Colonic mucosa (tissue), 4 donors: ENCODE measurements around the gene RNPEPL1. TPM values are rescaled to one million over a fixed set of nuclear protein-coding genes. Genes with fewer than 3 reads are reported as not detected.

Experiments
- DNase-seq: peaks from one replicate; pipeline ENCODE4 v3.0.0-alpha.2; 2020
- H3K27ac ChIP-seq: fragments of 200-600 bp; one replicate; pipeline ENCODE4 v1.8.0; 2021
- H3K27me3 ChIP-seq: fragments of 200-600 bp; one replicate; pipeline ENCODE4 v1.8.0; 2021
- H3K36me3 ChIP-seq: fragments of 200-600 bp; one replicate; pipeline ENCODE4 v1.8.0; 2021
- H3K4me1 ChIP-seq: fragments of 200-600 bp; one replicate; pipeline ENCODE4 v1.8.0; 2021; ENCODE audit warnings: mild to moderate bottlenecking
- H3K4me3 ChIP-seq: fragments of 200-600 bp; one replicate; pipeline ENCODE4 v1.8.0; 2021
- H3K9ac ChIP-seq, 2 donors: one replicate each; pipeline ENCODE4 v1.7.0; 2013; ENCODE audit warnings: control low read depth in 2 of 2, low read depth in 2 of 2, low read length in 2 of 2
- H3K9me3 ChIP-seq: fragments of 200-600 bp; one replicate; pipeline ENCODE4 v1.8.0; 2021
- CTCF ChIP-seq: fragments of 200-600 bp; IDR thresholded peaks from one replicate; pipeline ENCODE4 v1.8.0; 2022; ENCODE audit warnings: antibody characterized with exemption, mild to moderate bottlenecking
- intact Hi-C: fragments of 100-400 bp; cut with DNase I; formaldehyde crosslinking; loops from one replicate; pipeline ENCODE4 v1.14.1; 2022
- total RNA-seq, 2 donors: library from RNA; stranded (reverse); fragmentation: NEBNext Ultra II Directional in 1 of 2; extraction: Animal tissue kit (Norgen Biotek cat#: 25700) in 1 of 2; gene quantifications; one replicate each; pipeline ENCODE4 v1.2.1, GENCODE V29; 2021
- donor health status: healthy.
- donor health status: DM: no; HTN: no; CAD: no.
- donor health status: DM: no; HTN: no; CAD: no.

Gene RNPEPL1
- total RNA-seq, 2 donors from 2014 or later = 87.2 to 108 TPM

DNA sequence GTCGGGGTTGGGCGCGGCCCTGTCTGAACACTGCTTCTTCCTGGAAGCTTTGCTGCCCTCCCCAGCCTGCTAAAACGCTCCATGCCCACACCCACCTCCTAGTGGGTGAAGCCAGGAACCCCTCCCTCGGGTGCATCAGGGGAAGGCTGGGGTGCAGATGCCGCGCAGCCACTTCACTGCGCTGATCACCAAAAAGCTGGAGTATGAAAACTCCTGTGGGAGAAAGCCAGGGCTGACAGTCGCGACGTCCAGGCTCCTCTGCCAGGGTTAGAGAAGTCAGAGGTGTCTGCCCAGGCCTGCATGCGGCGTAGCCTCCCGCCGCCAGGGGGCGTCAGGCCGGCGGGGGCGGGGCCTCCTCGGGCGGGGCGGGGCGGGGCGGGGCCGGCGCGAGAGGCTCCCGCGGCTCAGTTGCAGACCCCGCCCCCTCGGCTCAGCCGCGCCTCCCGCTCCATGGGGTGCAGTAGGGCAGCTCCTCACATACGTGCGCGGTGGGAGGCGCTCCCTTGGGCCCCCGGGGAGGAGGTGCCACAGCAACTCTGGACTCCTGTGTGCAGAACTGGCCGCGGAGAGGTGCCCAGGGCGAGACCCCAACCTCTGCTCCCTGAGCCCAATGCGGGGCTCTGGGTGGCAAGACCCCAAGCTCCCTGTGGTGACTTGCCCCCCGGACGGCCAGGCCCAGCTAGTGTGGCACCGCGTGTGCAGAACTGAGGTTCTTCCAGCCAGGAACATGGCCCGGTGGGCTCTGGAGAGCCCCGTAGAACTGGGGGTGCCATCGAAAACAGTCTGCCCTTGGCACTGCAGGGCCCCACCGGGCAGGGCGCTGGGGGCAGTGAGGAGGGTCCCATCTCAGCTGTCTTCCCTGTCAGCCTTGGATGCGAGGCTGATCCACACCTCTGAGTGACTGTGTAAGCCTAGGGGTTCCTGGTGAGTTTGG lies 1.8 kb upstream of the RNPEPL1 start:
- intact Hi-C loops = no loop called here
- Histone ChIP-seq H3K36me3 (no peaks in the 10 kb centered on the region), H3K4me3 (peak overlapping the region; percentile 60), H3K9me3 (no peaks in the 10 kb centered on the region), H3K27me3 (no peaks in the 10 kb centered on the region), H3K4me1 (peaks cover 38% of the 10 kb centered on the region), H3K27ac (peak overlapping the region; percentile 96), H3K9ac (peak overlapping the region; percentile 80 to 89)
- peak; percentile 96 for TF ChIP-seq CTCF
- peak; percentile 97 for DNase-seq

GRCh38 chr2:240567137-240567871 lies 980 bp upstream of the RNPEPL1 start:
- Histone ChIP-seq H3K9me3 (no peaks in the 10 kb centered on the region), H3K27me3 (no peaks in the 10 kb centered on the region), H3K9ac (peak overlapping the region; percentile 61 to 89), H3K36me3 (no peaks in the 10 kb centered on the region), H3K4me3 (peak overlapping the region; percentile 60), H3K4me1 (peaks cover 30% of the 10 kb centered on the region), H3K27ac (peak overlapping the region; percentile 96)
- intact Hi-C loops = no loop called here
- peak; percentile 48 for DNase-seq
- TF ChIP-seq CTCF = no peak

DNA sequence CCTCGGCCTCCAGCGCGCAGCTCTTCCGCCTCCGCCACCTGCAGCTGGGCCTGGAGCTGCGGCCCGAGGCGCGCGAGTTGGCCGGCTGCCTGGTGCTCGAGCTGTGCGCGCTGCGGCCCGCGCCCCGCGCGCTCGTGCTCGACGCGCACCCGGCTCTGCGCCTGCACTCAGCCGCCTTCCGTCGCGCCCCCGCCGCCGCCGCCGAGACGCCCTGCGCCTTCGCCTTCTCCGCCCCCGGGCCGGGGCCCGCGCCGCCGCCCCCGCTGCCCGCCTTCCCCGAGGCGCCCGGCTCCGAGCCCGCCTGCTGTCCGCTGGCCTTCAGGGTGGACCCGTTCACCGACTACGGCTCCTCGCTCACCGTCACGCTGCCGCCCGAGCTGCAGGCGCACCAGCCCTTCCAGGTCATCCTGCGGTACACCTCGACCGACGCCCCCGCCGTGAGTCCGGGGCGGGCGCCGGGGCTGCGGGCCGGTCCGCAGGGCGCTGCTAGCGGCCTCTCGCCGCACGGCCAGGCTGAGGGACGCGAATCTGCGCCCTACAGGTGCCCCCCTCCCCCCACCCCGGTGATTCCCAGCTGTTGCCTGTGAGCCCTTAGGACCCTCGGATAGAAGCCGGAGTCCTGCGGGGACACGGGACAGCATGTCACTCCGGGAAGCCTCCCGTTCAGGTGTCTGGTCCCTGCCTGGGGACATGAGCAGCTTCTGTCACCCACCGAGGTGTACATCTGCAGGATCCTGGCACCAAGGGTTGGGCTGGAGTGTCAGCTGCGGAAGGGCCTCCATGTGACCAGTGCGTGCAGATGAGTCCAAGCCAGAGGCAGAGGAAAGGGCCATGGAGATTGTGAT lies 616 bp downstream of the RNPEPL1 start:
- no peaks in the 10 kb centered on the region for H3K9me3 ChIP-seq
- peak; percentile 57 for DNase-seq
- intact Hi-C loops = no loop called here
- no peaks in the 10 kb centered on the region for H3K27me3 ChIP-seq
- TF ChIP-seq CTCF = no peak
- peaks cover 30% of the 10 kb centered on the region for H3K4me1 ChIP-seq
- H3K9ac ChIP-seq = peak overlapping the region; percentile 75 to 86
- peak overlapping the region; percentile 65 for H3K27ac ChIP-seq
- H3K36me3 ChIP-seq = no peaks in the 10 kb centered on the region
- peak overlapping the region; percentile 86 for H3K4me3 ChIP-seq

- H3K4me1 ChIP-seq = peaks cover 30% of the 10 kb centered on the region
Observed at GRCh38 chr2:240569523-240569997, 1.3 kb downstream of the RNPEPL1 start.

More at GRCh38 chr2:240569523-240569997, 1.3 kb downstream of the RNPEPL1 start:
- no peaks in the 10 kb centered on the region for H3K27me3 ChIP-seq
- no peaks in the 10 kb centered on the region for H3K36me3 ChIP-seq
- peak overlapping the region; percentile 86 for H3K4me3 ChIP-seq
- TF ChIP-seq CTCF = no peak
- H3K9me3 ChIP-seq = no peaks in the 10 kb centered on the region
- H3K27ac ChIP-seq = no peak overlapping the region
- intact Hi-C loops = no loop called here
- no peak for DNase-seq
- H3K9ac ChIP-seq = peak overlapping the region; percentile 75 to 86
